Measurements from ENCODE around the gene TAC3.

Gene TAC3

DNA sequence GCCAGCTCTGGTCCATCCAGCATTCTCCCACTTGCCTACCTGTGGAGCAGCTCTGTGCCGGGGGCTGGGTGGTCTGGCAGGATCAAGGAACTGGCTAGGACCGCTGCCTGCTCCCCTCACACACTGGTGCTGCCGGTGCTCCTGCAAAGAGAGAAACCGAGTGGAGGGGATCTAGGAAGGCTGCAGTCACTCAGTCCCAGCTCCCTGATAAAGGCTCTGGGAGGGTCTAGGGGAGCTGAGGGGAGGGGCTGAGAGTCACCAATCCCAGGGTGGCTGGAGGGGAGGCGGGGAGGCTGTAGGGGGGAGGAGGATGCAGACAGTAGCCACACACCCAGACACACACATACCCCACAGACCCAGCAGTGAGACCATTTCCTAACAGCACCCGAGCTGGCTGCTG, at the start of gene TAC3:
TSS of gene TAC3 (minus strand) at position 182 of the 400 bp plus-strand sequence. CDS start 732 bp downstream, outside the sequence.
- no peak for TF ChIP-seq GATA3 (IDR thresholded peaks at IDR 0.05; ENCODE audit: low read depth, low read length)
- no peak for TF ChIP-seq GATA2 (IDR thresholded peaks at IDR 0.05; ENCODE audit: low read depth, low read length)

GRCh38 chr12:57063991-57064685, 47.8 kb upstream of the TAC3 start:
- TF ChIP-seq GATA2 (IDR thresholded peaks at IDR 0.05; ENCODE audit: low read depth, low read length) (no peak), GATA3 (IDR thresholded peaks at IDR 0.05; ENCODE audit: low read depth, low read length) (no peak)

GRCh38 chr12:57058454-57058853, 42.1 kb upstream of the TAC3 start:
- TF ChIP-seq GATA2 (IDR thresholded peaks at IDR 0.05; ENCODE audit: low read depth, low read length) = no peak
- no peak for TF ChIP-seq GATA3 (IDR thresholded peaks at IDR 0.05; ENCODE audit: low read depth, low read length)

- TF ChIP-seq GATA2 (IDR thresholded peaks at IDR 0.05; ENCODE audit: low read depth, low read length) = no peak
- TF ChIP-seq GATA3 (IDR thresholded peaks at IDR 0.05; ENCODE audit: low read depth, low read length) = no peak
Measured at GRCh38 chr12:57057067-57057751, 40.9 kb upstream of the TAC3 start.

DNA sequence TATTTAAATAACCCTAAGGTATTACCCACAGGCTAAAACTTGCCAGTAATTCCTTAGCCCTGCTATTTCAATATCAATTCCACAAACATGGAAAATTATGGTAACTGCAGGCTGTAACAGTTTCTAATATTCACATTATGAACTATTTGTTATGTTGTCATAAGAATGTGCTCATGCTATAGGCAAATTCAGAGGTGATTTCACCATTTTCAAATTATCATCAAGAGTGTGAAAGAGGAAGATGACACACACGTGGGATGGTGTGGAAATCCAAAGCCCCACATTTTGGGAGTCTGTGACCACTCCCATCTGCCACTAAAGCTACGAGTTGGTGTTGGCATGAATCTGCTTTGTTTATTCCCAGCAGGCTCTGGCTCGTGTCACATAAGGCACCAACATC, 39.5 kb upstream of the TAC3 start:
- TF ChIP-seq GATA2 (IDR thresholded peaks at IDR 0.05; ENCODE audit: low read depth, low read length) = no peak
- TF ChIP-seq GATA3 (IDR thresholded peaks at IDR 0.05; ENCODE audit: low read depth, low read length) = no peak

GRCh38 chr12:57051011-57051410, 34.7 kb upstream of the TAC3 start:
- TF ChIP-seq GATA3 (IDR thresholded peaks at IDR 0.05; ENCODE audit: low read depth, low read length) = no peak
- TF ChIP-seq GATA2 (IDR thresholded peaks at IDR 0.05; ENCODE audit: low read depth, low read length) = no peak

- no peak for TF ChIP-seq GATA3 (IDR thresholded peaks at IDR 0.05; ENCODE audit: low read depth, low read length)
- TF ChIP-seq GATA2 (IDR thresholded peaks at IDR 0.05; ENCODE audit: low read depth, low read length) = no peak
Measured at GRCh38 chr12:57049890-57050289, 33.6 kb upstream of the TAC3 start, which contains the start of gene MYO1A. Gene MYO1A, minus strand, starts transcription at chr12:57050129. Its CDS starts 1,806 bp downstream, at chr12:57048323.

DNA sequence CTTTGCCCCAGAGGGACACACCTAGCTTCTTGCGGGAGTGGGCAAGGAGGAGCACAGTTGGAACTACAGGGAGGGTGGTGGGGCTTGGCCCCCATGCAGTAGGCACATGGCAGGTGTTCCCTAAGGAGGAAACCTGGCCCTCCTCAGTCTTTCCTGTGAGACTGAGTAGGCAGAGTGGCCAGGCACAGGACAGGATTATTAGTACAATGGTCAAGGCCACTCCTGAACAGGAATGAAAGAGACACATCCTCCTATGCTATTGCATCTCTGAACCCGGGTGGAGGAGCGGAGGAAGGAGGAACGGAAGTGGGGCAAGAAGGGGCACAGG, 32.8 kb upstream of the TAC3 start:
- no peak for TF ChIP-seq GATA2 (IDR thresholded peaks at IDR 0.05; ENCODE audit: low read depth, low read length)
- TF ChIP-seq GATA3 (IDR thresholded peaks at IDR 0.05; ENCODE audit: low read depth, low read length) = no peak

DNA sequence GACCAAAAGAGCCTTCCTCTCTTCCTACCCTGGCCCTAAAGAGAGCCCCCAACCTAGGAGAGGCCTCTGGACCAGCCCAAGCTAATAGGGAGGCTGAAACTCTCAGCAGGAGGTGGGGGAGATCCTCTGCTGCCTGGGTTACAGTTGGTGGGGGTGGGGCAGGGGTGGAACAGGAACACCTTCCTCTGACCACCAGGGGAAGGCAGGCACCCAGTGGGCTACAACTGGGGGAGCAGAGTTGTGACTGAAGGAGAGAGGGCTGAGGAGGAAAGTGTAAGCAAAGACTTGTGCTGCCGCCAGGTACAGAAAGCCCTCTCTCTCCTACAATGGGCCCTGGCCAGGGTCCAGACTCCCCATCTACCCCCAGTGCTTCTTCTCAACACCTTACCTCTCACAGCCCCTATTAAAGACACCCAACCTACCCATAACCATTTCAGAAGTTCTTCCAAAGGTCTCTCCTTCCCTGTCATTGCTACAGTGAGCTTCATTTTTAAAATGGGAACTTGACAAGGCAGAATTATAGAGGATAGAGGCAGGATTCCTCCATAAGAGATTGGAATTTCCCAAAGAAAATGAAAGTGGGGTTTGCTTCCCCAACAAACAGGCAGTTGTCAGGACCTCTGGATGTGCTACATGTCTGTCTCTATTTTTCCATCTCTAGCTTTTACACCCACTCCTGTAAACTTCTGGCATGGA, 32.2 kb upstream of the TAC3 start:
- TF ChIP-seq GATA2 (IDR thresholded peaks at IDR 0.05; ENCODE audit: low read depth, low read length) (no peak), GATA3 (IDR thresholded peaks at IDR 0.05; ENCODE audit: low read depth, low read length) (no peak)

GRCh38 chr12:57047981-57048380, 31.7 kb upstream of the TAC3 start:
- no peak for TF ChIP-seq GATA2 (IDR thresholded peaks at IDR 0.05; ENCODE audit: low read depth, low read length)
- no peak for TF ChIP-seq GATA3 (IDR thresholded peaks at IDR 0.05; ENCODE audit: low read depth, low read length)

DNA sequence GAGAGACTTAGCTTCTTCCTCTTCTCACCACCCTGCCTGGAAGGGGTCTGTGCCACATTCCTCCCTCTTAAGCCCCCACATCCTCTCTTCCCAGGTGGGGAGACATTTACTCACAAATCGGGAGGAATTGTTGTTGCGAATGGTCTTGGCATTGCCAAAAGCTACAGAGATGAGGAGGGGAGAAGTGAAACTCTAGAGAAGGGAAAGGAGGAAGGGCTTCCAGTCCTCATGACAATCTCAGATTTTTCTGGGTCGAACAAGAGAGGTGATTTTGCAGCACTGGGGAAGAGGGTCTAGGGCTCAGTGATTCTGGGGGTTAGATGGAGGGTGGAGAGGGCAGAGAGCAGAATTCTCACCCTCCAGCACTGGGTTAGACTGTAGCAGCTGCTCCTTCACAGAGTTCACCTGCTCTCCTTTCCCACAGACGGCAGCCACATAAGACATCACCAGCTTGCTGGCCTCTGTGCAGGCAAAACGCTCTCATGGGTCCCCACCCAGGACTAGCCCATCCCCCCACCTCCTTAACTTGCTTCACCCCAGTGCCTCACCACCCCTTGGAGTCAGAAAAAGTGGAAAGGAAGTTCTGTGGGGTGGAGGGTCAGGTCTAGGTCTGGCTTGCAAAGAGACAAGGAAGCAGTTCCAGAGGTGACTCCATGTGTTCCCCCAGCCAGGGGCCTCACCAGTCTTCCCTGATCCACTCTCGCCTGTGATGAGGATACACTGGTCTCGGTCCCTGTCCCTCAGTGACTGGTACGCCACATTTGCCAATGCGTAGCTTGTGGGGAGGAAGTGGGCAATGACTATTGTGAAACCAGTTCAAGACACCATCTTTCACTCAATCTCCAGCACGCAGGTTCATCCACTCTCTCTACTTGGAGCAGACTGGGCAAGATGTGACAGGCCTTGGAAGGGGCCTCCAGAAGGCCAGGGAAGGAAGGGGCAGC, 30.9 kb upstream of the TAC3 start:
- no peak for TF ChIP-seq GATA2 (IDR thresholded peaks at IDR 0.05; ENCODE audit: low read depth, low read length)
- no peak for TF ChIP-seq GATA3 (IDR thresholded peaks at IDR 0.05; ENCODE audit: low read depth, low read length)

DNA sequence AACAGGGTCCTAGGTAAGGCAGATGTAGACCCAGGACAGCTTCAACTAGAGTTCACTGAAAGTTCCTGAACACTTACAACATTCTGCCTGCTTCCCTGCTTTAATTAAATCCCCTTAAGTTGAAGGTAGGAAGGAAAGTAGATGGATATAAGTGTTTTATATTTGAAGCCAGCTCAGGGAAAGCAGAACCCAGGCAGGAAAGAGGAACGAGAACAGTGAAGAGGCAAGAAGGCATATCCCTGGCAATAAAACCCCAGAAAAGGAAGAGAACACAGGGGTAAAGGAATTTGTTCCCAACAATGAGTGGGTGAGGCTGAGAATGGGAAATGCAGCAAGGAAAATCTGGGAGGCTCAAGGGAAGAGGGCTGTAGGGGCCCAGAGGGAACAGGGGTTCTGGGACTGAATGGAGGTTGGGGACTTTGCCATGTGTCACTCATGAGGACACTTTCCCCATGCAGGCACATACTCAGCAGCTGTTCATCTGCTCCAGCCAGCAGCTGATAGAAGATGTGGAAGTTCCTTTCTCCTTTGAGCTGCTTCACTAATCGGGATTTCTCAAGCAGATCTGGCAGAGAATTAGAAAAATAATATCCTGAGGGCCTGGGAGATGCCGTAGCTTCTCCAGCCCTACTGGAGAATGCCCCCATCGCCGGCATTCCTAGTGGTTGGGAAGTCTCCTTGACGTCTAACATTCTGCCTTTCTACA, 29.9 kb upstream of the TAC3 start:
- TF ChIP-seq GATA3 (IDR thresholded peaks at IDR 0.05; ENCODE audit: low read depth, low read length) (no peak), GATA2 (IDR thresholded peaks at IDR 0.05; ENCODE audit: low read depth, low read length) (no peak)

DNA sequence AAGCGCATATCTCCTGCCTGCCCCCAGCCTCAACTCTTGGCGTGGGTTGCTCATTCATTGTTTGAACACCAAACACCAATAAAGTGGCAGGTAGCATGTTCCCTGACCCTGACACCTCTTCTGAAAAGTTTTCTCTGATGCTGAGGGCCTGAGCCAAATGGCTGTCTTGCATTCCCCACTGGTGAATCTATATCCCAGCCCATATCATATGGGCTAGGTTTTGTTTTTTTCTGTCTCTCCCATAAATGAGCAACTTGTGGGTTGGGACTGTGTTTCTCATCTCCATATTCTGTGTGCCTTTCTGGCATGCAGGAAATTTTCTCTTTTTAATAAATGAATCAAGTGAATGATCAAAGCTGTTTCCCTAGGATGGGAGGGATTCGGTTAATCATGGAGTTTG, 28.6 kb upstream of the TAC3 start:
- TF ChIP-seq GATA3 (IDR thresholded peaks at IDR 0.05; ENCODE audit: low read depth, low read length) = no peak
- TF ChIP-seq GATA2 (IDR thresholded peaks at IDR 0.05; ENCODE audit: low read depth, low read length) = no peak

Data from SH-SY5Y (cell line).